ENCODE data around the gene RRP15. TPM values are rescaled to one million over a fixed set of nuclear protein-coding genes. Genes with fewer than 3 reads are reported as not detected.

Gene RRP15
- total and polyA plus RNA-seq, 9 of the 15 experiments (the other 6 are each of a cell fraction or from before 2014, with no cell fraction given): 9.5 to 58.1 (median 29.3) TPM

DNA sequence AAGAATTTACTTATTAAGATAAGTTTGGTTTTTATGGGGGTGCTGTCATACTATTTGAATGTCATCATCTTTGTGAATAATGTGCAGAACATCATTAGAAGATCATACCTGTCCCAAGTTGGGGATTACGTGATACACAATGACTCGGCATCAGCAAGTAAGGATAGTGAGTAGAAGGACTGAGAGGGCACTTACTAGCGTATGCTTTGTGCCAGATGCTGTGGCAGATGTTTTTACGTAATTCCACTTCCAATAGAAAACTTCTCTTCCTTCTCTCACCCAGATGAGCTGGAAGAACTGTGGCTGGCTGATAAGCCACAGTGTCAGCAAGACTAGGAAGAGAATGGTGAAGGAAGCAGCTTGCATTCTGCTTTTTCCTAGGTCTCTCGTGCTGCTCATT lies 32.0 kb downstream of the RRP15 start (continued):
- no peak for TF ChIP-seq MGA (IDR thresholded peaks at IDR 0.05)
- no peak for TF ChIP-seq ATF1 (CRISPR knock-in tag; IDR thresholded peaks at IDR 0.05)
- 0 out of 2 replicates have a peak, but pooled peaks have one; percentile 16 for TF ChIP-seq ATF1 (tag; IDR thresholded peaks at IDR 0.05)
- no peak for TF ChIP-seq BRD4 (IDR thresholded peaks at IDR 0.05)
- no peak for TF ChIP-seq HDAC8 (tag; IDR thresholded peaks at IDR 0.05)
- no peak for TF ChIP-seq SRSF7 (optimal IDR thresholded peaks at IDR 0.05; ENCODE audit: low read depth, low read length)
- TF ChIP-seq SMAD4 (CRISPR knock-in tag; conservative IDR thresholded peaks at IDR 0.05): no peak
- no peak for TF ChIP-seq ASH1L (IDR thresholded peaks at IDR 0.05; ENCODE audit: borderline replicate concordance, low read depth, partially characterized antibody)
- peak; percentile 9; the same call in 1 of the 2 replicates for TF ChIP-seq CXXC5 (CRISPR knock-in tag; IDR thresholded peaks at IDR 0.05)
- no peak for TF ChIP-seq BMI1 (IDR thresholded peaks at IDR 0.05; ENCODE audit: low read length)
- TF ChIP-seq, protein P1, sequence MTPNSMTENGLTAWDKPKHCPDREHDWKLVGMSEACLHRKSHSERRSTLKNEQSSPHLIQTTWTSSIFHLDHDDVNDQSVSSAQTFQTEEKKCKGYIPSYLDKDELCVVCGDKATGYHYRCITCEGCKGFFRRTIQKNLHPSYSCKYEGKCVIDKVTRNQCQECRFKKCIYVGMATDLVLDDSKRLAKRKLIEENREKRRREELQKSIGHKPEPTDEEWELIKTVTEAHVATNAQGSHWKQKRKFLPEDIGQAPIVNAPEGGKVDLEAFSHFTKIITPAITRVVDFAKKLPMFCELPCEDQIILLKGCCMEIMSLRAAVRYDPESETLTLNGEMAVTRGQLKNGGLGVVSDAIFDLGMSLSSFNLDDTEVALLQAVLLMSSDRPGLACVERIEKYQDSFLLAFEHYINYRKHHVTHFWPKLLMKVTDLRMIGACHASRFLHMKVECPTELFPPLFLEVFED (CRISPR knock-in tag; conservative IDR thresholded peaks at IDR 0.05): no peak
- TF ChIP-seq ZNF589 (CRISPR knock-in tag; IDR thresholded peaks at IDR 0.05; ENCODE audit: low read depth): no peak
- no peak for TF ChIP-seq CHD2 (IDR thresholded peaks at IDR 0.05; ENCODE audit: low read depth, low read length)
- no peak for TF ChIP-seq ZNF133 (CRISPR knock-in tag; IDR thresholded peaks at IDR 0.05)
- no peak for TF ChIP-seq PHF20 (IDR thresholded peaks at IDR 0.05; ENCODE audit: partially characterized antibody)
- TF ChIP-seq DACH1 (IDR thresholded peaks at IDR 0.05; ENCODE audit: partially characterized antibody): no peak
- TF ChIP-seq POLR2AphosphoS5 (IDR thresholded peaks at IDR 0.05; ENCODE audit: control insufficient read depth, insufficient read depth, low read depth, low read length): peak; percentile 43; the same call in 1 of the 2 replicates

Data from K562 (cell line).